Stimulated activated CD4-positive, alpha-beta T cell treated with anti-CD3 and anti-CD28 coated beads, TNF-alpha, amount 100 ng/mL, for 24 hours (primary cell): ENCODE measurements around the gene NT5DC1.
"Not testable (repeated sequence)": the region's sequence is repeated elsewhere in the genome, so short reads cannot be mapped to it uniquely, and the experiment has no call there.

ENCODE experiments used
- DNase-seq, 3 experiments: peaks; one replicate each; pipeline ENCODE4 v3.0.0-alpha.2; 2020; ENCODE audit warnings: low read depth in 3 of 3

NT5DC1 gene

GRCh38 chr6:116278481-116278829 is 177.8 kb downstream of the NT5DC1 start:
- no peak for DNase-seq

GRCh38 chr6:116278854-116279231 is 178.2 kb downstream of the NT5DC1 start:
- DNase-seq = peak in 1 of 3 experiments; percentile 13

GRCh38 chr6:116279232-116280160 is 178.8 kb downstream of the NT5DC1 start, which contains the start of gene TSPYL1:
TSPYL1 (minus strand) TSS chr6:116279930; CDS start chr6:116279830, 100 bp downstream.
- DNase-seq = peak; percentile 87 to 95 (median 91)

- no peak for DNase-seq
These were observed 179.7 kb downstream of the NT5DC1 start for GRCh38 chr6:116280161-116280932.

- DNase-seq = no peak
These were observed 180.3 kb downstream of the NT5DC1 start for GRCh38 chr6:116280933-116281316.

- DNase-seq = no peak
These were observed 182.0 kb downstream of the NT5DC1 start for GRCh38 chr6:116282698-116283097.

GRCh38 chr6:116283191-116283590 is 182.5 kb downstream of the NT5DC1 start:
- DNase-seq = no peak

GRCh38 chr6:116284984-116285383 is 184.3 kb downstream of the NT5DC1 start:
- not testable (repeated sequence) for DNase-seq

- DNase-seq = no peak
These were observed 186.2 kb downstream of the NT5DC1 start for GRCh38 chr6:116286773-116287358.

GRCh38 chr6:116287689-116288282 is 187.1 kb downstream of the NT5DC1 start:
- no peak for DNase-seq

GRCh38 chr6:116289876-116290275 is 189.2 kb downstream of the NT5DC1 start:
- DNase-seq = no peak

GRCh38 chr6:116290799-116291198 is 190.1 kb downstream of the NT5DC1 start:
- DNase-seq = no peak

- DNase-seq = no peak
These were observed 191.2 kb downstream of the NT5DC1 start for GRCh38 chr6:116291701-116292396.

GRCh38 chr6:116292553-116292952 is 191.9 kb downstream of the NT5DC1 start:
- DNase-seq = no peak

GRCh38 chr6:116298273-116298672 is 197.6 kb downstream of the NT5DC1 start:
- DNase-seq = no peak

GRCh38 chr6:116298973-116299372 is 198.3 kb downstream of the NT5DC1 start:
- no peak for DNase-seq
